Activated T-helper 1 cell treated with Interleukin-2 at 50 U/mL for 16 hours (primary cell): ENCODE measurements around the gene PLA2G4F.

ENCODE experiments used
- DNase-seq: peaks from one replicate; pipeline ENCODE4 v3.0.0-alpha.2; 2020; ENCODE audit warnings: low read depth

The PLA2G4F gene

GRCh38 chr15:42156243-42156922 lies at the start of gene PLA2G4F:
PLA2G4F (minus strand) TSS chr15:42156636; CDS start chr15:42156549, 87 bp downstream.
- DNase-seq: no peak

DNA sequence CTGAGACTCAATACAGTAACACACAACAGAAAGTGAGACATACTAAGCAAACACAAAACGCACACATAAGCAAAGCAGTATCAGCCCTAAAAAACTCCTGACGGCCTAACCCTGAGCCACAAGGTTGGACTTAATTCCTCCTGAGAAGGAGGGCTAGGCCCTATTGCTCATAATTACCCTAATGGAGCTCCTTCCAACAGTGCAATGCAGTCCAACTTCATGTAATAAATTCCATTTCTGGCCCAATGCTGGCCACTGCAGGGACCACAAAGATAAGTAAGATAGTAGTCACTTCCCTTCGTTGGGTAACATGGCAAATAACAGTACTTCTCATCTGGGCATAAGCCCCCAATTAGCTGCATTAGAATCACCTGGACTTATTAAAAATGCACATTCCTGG lies 47.5 kb upstream of the PLA2G4F start:
- DNase-seq: no peak

DNA sequence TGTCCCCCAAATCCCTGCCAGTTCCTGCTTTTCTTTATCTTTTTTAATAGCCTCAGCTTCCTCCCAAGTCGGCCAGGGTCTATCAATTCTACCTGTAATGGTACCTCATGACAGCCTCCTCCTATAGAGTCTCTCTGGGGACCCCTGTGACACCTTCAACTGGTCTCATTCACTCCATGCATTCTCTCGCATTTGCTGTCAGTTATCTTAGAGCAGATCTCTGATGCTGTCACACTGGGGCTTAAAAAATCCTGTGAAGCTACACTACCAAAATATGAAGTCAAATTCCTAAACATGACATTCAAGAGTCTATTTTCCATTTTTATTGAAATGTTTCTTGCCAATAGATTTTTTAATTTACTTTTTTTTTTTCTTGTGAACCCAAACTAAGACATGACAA lies 46.2 kb upstream of the PLA2G4F start:
- no peak for DNase-seq

- no peak for DNase-seq
Observed at GRCh38 chr15:42201801-42202200, 45.4 kb upstream of the PLA2G4F start.

GRCh38 chr15:42199126-42199525 lies 42.7 kb upstream of the PLA2G4F start:
- no peak for DNase-seq

- DNase-seq: no peak
Observed at GRCh38 chr15:42198516-42198915, 42.1 kb upstream of the PLA2G4F start.

- DNase-seq: no peak
Observed at GRCh38 chr15:42194513-42194912, 38.1 kb upstream of the PLA2G4F start.

GRCh38 chr15:42193383-42193782 lies 36.9 kb upstream of the PLA2G4F start:
- DNase-seq: no peak

- DNase-seq: no peak
Observed at GRCh38 chr15:42191610-42192346, 35.3 kb upstream of the PLA2G4F start.

GRCh38 chr15:42190370-42190769 lies 33.9 kb upstream of the PLA2G4F start:
- DNase-seq: no peak

DNA sequence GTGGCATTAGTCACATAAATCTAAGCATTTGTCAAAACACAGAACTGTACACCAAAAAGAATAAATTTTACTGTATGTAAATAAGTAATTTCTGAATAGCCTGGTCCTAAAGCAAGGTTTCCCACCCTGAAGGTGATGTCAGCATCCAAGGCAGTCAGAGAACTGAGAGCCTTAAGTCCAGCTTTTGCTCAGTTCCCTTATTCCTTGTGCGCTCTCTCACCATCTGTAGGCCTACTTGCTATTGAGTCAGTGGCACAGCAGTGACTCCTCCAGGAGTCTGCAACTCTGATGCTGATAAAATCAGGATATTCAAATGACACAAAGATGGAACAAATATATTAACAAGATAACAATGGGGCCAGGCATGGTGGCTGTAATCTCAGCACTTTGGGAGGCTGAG lies 29.4 kb upstream of the PLA2G4F start:
- no peak for DNase-seq

- DNase-seq: no peak
Observed at GRCh38 chr15:42184736-42185135, 28.3 kb upstream of the PLA2G4F start.

GRCh38 chr15:42184296-42184695 lies 27.9 kb upstream of the PLA2G4F start:
- no peak for DNase-seq

GRCh38 chr15:42182961-42183360 lies 26.5 kb upstream of the PLA2G4F start:
- no peak for DNase-seq

DNA sequence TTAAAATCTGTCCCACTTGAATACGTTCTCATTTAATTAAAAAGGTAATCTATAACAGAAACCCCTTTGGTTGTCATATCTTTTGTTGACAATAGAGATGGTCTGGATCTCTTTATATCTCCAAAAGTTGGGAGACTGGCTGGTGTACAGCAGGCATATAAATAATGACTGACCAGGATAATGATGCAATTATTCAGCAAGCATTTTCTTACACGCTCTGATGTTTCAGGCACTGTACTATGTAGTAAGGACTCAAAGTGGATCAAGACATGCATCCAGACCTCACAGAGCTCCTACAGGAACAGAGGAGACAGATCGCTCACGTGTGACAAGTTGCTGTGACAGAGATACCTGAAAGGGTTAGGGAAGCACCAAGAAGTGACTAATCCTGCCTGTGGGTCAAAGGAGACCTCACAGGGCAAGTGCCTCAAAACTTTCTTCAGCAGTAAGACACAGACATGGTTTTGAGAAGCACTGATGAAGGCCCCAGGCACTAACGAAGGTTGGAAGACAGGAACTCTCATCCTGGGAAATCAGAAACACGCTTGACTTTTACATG lies 26.0 kb upstream of the PLA2G4F start:
- no peak for DNase-seq

- no peak for DNase-seq
Observed at GRCh38 chr15:42178056-42178455, 21.6 kb upstream of the PLA2G4F start.

- DNase-seq: no peak
Observed at GRCh38 chr15:42175671-42176070, 19.2 kb upstream of the PLA2G4F start.

DNA sequence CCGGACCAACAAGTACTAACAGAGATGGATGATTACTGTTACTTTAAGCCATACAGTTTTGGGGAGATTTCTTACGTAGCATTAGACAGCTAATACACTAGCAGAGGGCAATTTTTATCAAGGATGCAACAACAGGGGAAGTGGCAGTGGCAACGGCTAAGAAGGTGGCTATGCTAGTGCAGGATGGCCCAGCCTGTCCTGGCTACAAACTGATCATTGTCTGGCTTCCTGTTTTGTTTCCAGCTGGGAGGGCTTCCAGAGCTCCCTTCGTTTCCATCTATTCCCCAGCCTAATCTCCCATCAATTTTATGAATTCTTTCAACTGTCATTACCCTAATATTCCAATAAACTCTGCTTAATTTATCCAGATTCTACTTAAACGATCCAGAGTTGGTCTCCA lies 16.0 kb upstream of the PLA2G4F start:
- no peak for DNase-seq

DNA sequence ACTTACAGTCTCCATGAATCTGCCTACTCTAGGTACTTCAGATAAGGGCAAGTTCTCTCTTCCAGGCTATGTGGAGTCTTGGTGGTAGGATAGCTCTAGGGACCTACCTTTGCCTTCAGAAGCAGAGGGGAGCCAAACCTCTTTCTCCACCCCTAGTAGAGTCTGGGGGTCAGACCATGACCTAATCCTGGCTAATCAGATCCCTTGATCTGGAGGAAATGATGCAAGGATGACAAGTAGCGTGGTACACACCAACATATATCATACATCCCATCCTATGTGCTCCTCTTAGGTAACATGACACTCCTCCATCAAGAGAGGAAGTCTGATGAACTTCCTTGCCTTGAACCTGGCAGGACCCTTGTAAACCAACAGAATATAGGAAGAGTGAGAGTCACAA lies 15.4 kb upstream of the PLA2G4F start:
- no peak for DNase-seq

DNA sequence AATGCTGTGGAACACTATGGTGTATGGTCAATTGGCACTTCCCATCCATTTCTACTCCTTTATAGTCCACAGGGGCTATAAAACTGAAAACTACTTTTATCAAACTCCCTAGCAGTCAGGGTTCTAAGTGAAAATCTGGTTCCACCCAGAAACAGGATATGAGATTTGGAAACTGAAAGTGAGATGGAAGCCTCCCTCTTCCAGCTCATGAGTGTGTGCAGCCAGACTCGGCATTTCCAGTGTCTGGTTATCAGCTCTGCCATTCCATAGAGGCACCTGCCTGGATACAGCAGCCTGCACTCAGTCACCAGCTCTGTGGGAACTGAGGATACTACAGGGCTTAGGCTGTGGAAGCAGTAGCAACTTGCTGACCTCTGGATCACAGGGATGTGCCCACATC lies 14.7 kb upstream of the PLA2G4F start:
- DNase-seq: no peak

- DNase-seq: no peak
Observed at GRCh38 chr15:42166225-42166940, 9.9 kb upstream of the PLA2G4F start.

GRCh38 chr15:42165106-42165505 lies 8.7 kb upstream of the PLA2G4F start:
- DNase-seq: no peak
